ENCODE data around the gene CPNE5. TPM values are rescaled to one million over a fixed set of nuclear protein-coding genes. Genes with fewer than 3 reads are reported as not detected.

CPNE5 gene
- total RNA-seq, 3 donors from 2014 or later, result 0.26 to 0.52 (median 0.28) TPM

DNA sequence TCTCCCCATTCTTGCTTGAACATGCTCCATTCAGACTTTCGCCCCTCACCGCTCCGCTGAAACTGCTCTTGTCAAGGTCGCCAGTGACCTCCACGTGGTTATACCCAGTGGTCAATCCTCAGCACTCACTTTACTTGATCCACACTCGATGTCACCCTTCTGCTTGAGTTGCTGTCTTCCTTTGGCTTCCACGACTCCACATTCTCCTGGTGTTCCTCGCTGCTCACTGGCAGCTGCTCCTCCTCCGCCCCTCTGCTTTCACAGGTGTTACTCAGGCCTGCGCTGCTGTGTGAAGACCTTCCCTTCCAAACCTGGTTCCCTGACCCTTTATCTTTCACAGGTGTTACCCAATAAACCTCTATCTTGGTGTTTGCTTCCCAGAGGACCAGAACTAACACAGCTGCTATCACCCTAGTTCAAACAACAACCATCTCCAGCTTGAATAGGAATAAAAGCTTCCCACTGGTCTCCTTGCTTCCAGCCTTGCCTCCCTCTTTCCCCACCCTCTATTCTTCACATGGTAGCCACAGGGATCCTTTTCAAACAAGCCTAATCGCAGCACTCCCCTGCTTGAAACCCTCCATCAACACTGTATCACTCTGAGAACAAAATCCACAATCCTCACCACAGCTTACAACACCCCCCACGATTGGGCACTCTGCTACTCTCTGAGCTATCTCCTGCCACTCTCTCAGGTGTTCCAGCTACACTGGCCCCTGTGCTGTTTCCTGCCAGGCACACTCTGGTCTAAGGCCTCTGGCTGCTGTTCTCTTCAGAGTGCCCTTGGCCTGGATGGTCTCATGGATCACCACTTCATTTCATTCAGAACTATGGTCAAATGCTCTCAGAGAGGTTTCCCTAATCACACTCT, 24.7 kb upstream of the CPNE5 start:
- H3K4me1 Mint-ChIP-seq (ENCODE audit: low read depth), result peaks cover 41% of the 10 kb centered on the region
- no peaks in the 10 kb centered on the region for H3K9me3 Mint-ChIP-seq
- no peaks in the 10 kb centered on the region for H3K27me3 Mint-ChIP-seq (ENCODE audit: low read depth)
- H3K4me3 Mint-ChIP-seq, result no peak overlapping the region
- peaks cover 55% of the 10 kb centered on the region for H3K36me3 Mint-ChIP-seq (ENCODE audit: insufficient read depth)
- ATAC-seq (no peak), DNase-seq (no peak)

DNA sequence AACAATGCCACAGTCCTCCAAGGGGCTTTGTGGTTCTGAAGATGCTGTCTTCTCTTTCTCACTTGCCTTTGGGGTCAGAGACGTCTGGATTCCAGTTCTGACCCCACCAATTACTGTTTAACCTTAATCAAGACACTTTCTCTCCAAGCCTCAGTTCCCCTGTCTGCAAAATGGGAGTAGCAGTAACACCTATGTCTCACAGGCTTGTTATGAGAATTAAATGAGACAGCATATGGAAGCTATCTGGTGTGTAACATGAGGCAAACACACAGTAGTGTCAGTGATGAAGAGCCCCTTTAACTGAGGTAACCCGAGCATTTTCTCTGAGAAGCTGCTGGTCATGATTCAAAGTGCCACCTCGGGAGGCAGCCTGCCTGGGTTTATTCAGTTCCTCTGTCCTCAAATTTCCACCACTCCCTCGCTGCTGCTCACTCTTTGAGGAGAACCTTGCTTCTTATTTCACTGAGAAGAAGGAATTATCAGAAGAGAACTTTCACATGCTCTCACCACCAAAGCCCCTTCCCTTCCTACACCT, 23.7 kb upstream of the CPNE5 start:
- peaks cover 56% of the 10 kb centered on the region for H3K36me3 Mint-ChIP-seq (ENCODE audit: insufficient read depth)
- ATAC-seq (no peak), DNase-seq (no peak)
- H3K4me1 Mint-ChIP-seq (ENCODE audit: low read depth), result peaks cover 38% of the 10 kb centered on the region
- H3K27me3 Mint-ChIP-seq (ENCODE audit: low read depth), result no peaks in the 10 kb centered on the region
- no peaks in the 10 kb centered on the region for H3K9me3 Mint-ChIP-seq
- no peak overlapping the region for H3K4me3 Mint-ChIP-seq

DNA sequence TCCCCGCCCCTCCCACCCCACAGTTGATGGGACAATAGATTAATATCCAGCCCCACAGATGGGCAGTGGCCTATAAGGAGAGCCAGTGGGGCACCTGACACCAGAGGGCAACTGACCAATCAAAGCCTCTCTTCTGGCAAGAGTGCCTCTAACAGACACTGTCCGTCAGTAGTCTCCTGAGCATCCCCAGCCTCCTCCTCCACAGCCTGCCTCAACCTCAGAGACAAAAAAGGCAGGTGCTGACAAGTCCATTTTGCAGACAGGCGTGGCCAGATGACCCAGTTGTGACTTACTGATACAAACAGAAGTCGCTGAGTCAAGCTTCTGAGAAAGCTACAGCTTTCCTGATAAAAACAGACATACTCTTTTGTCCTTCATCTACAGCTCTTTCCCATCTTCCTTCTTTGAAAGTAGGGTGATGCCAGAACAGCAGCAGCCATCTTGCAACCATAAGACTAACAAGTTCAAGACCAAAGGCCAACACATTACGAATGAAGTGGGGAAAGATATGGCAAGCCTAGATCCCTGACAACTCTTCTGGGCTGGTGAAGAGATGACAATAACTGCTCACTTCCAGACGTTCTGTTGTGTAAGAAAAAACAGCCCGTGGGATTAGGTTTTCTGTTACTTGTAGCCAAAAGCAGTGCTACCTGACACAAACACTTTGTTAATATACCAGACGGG, 23.1 kb upstream of the CPNE5 start:
- H3K4me3 Mint-ChIP-seq, result no peak overlapping the region
- DNase-seq, result no peak
- H3K4me1 Mint-ChIP-seq (ENCODE audit: low read depth), result peaks cover 32% of the 10 kb centered on the region
- no peaks in the 10 kb centered on the region for H3K9me3 Mint-ChIP-seq
- H3K36me3 Mint-ChIP-seq (ENCODE audit: insufficient read depth), result peaks cover 50% of the 10 kb centered on the region
- ATAC-seq, result no peak
- no peaks in the 10 kb centered on the region for H3K27me3 Mint-ChIP-seq (ENCODE audit: low read depth)

DNA sequence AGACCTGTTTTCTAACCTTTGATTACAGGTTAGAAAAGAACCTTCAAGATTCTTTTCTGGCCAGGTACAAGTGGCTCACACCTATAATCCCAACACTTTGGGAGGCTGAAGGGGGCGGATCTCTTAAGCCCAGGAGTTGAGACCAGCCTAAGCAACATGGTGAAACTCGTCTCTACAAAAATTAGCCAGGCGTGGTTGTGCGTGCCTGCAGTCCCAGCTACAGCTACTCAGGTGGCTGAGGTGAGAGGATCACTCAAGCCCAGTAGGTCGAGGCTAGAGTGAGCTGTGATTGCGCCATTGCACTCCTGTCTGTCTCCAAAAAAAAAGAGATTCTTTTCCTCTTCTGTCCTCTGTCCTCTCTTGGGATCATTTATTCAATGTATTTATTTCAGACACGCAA, 20.9 kb upstream of the CPNE5 start:
- Mint-ChIP-seq H3K9me3 (no peaks in the 10 kb centered on the region), H3K36me3 (ENCODE audit: insufficient read depth) (peaks cover 48% of the 10 kb centered on the region), H3K4me3 (no peak overlapping the region), H3K4me1 (ENCODE audit: low read depth) (peaks cover 13% of the 10 kb centered on the region), H3K27me3 (ENCODE audit: low read depth) (no peaks in the 10 kb centered on the region)
- ATAC-seq (no peak), DNase-seq (no peak)

DNA sequence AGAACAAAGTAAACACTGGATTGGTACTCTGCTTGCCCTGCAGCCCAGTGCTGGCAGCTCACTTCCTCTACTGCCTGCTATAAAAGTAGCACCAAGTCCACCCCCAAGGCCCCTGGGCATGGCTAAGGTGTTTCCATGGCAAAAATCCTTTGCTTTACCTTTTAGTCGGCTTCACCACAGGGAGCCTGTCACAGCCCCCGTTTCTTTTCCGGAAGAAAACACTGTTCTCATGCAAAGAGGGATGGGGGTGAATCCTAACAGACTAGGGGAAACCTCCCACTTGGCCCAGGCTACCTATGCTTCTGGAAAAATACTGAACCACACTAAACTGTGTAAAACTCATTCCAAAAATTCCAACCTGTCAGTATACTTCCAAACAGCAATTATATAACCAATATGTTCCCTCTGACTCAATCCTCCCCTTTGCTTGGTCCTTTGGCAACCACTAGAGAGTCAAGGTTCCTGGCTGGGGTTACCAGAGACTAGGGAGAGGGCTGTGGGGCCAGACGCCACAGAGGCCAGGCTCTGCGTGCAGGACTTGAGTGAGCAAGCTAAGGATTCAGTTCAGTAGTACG, 19.2 kb upstream of the CPNE5 start:
- peaks cover 47% of the 10 kb centered on the region for H3K36me3 Mint-ChIP-seq (ENCODE audit: insufficient read depth)
- DNase-seq (no peak), ATAC-seq (no peak)
- H3K4me3 Mint-ChIP-seq, result no peak overlapping the region
- no peaks in the 10 kb centered on the region for H3K9me3 Mint-ChIP-seq
- no peaks in the 10 kb centered on the region for H3K27me3 Mint-ChIP-seq (ENCODE audit: low read depth)
- H3K4me1 Mint-ChIP-seq (ENCODE audit: low read depth), result peaks cover 5% of the 10 kb centered on the region

DNA sequence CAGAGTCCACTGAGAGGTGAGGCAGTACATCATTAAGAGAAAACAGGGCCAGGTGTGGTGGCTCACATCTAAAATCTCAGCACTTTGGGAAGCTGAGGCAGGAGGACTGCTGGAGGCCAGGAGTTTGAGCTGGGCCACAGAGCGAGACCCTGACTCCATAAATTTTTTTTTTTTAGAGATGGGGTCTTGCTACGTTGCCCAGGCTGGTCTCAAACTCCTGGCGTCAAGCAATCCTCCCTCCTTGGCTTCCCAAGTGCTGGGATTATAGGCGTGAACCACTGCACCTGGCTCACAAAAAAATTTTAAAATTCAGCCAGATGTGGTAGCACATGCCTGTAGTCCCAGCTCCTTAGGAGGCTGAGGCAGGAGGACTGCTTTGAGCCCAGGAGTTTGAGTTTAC, 18.1 kb upstream of the CPNE5 start:
- no peaks in the 10 kb centered on the region for H3K9me3 Mint-ChIP-seq

DNA sequence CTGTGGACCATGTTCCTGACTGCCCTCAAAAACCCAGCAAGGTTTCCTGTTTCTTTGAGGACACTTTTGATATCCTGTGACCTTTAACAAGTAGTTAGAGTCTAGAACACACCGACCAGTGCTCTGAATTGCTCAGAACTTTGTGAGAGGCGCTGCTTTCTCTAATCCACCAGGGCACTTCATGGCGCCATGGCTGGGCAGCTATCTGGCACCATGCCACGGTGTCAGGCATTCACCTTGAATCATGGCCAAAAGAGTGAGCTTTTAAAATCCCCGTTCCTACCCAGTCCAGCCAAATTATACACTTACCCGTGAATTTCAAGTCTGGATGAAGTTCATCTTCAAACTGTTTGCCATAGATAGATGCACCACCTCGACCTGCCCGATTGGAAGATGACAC, 17.0 kb upstream of the CPNE5 start:
- H3K36me3 Mint-ChIP-seq (ENCODE audit: insufficient read depth), result peaks cover 55% of the 10 kb centered on the region
- no peak for ATAC-seq

More for the DNA sequence above, 18.1 kb upstream of the CPNE5 start:
- ATAC-seq (no peak), DNase-seq (no peak)
- no peaks in the 10 kb centered on the region for H3K4me1 Mint-ChIP-seq (ENCODE audit: low read depth)
- no peak overlapping the region for H3K4me3 Mint-ChIP-seq
- no peaks in the 10 kb centered on the region for H3K27me3 Mint-ChIP-seq (ENCODE audit: low read depth)
- H3K36me3 Mint-ChIP-seq (ENCODE audit: insufficient read depth), result peaks cover 47% of the 10 kb centered on the region

DNA sequence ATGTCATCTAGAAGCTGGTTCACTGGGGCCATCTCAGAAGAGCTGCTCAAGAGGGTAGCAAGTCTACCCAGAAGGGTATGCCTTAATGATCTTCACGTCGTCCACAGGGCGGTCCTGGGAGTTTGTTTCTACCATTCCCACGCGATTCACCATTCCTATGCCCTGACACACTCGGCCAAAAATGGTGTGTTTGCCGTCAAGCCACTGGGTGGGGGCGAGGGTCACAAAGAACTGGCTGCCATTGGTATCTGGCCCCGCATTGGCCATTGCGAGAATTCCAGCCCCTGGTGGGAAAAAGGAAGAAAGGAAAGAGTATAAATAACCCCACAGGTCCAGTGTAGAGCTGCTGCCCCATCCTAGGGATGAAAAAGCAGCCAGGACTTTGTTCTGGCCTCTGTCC, 16.5 kb upstream of the CPNE5 start:
- H3K4me1 Mint-ChIP-seq (ENCODE audit: low read depth), result no peaks in the 10 kb centered on the region
- no peaks in the 10 kb centered on the region for H3K27me3 Mint-ChIP-seq (ENCODE audit: low read depth)
- no peak for ATAC-seq
- DNase-seq, result no peak
- H3K4me3 Mint-ChIP-seq, result no peak overlapping the region
- H3K9me3 Mint-ChIP-seq, result peaks cover 4% of the 10 kb centered on the region
- H3K36me3 Mint-ChIP-seq (ENCODE audit: insufficient read depth), result peaks cover 59% of the 10 kb centered on the region

More for the DNA sequence above, 17.0 kb upstream of the CPNE5 start:
- no peaks in the 10 kb centered on the region for H3K27me3 Mint-ChIP-seq (ENCODE audit: low read depth)
- H3K4me1 Mint-ChIP-seq (ENCODE audit: low read depth), result no peaks in the 10 kb centered on the region
- DNase-seq, result no peak
- H3K4me3 Mint-ChIP-seq, result no peak overlapping the region
- no peaks in the 10 kb centered on the region for H3K9me3 Mint-ChIP-seq

DNA sequence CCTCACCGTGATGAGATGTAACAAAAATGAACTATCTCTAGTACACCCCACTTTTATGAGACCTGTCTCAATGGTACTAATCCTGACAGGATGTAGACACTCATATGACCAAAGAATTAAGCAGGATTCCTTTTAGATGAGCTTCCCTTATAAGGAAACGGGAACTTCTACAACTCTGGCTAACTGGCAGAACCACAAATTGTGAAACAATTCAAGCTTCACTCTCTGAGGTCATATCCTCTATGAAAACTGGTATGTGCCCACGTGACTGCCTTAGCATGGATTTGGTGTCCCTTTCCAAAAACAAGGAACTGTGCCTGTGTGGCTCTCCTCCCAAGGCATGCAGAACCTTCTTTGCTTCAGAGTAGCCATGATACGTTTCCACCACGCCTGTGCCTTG, 14.1 kb upstream of the CPNE5 start:
- DNase-seq, result no peak
- Mint-ChIP-seq H3K36me3 (ENCODE audit: insufficient read depth) (peaks cover 60% of the 10 kb centered on the region), H3K4me1 (ENCODE audit: low read depth) (peaks cover 2% of the 10 kb centered on the region), H3K27me3 (ENCODE audit: low read depth) (peaks cover 1% of the 10 kb centered on the region), H3K9me3 (peaks cover 10% of the 10 kb centered on the region), H3K4me3 (no peak overlapping the region)
- no peak for ATAC-seq

DNA sequence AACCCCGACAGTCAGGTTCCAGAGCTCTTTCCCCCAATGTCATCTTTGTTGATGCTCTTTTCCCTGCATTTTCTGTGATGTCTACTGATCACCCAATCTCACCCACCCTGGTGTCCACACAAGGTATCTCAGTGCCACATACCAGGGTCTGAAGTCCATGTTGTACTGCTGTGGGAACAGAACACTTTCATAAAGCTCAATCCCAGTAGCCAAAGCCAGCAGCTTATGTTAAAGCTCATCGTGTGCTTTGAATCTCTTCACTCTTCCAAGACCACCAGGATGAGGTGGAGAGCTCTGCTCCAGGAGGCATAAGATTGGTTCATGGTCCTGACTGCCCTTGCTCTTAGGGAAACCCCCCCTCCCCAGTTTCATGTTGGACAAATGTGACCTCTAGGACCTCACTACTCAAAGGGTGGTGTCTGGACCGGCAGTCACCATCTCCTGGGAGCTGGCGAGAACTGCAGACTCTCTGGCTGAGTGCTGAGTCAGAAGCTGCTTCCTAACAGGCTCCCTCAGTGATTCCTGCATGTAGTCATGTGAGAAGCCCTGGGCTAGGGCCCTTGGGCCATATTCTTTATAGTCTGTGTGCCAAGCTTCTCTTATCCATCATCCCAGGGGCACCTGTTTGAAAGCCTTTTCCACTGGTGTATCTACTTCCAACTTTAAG, 13.4 kb upstream of the CPNE5 start:
- ATAC-seq, result no peak
- Mint-ChIP-seq H3K36me3 (ENCODE audit: insufficient read depth) (peaks cover 59% of the 10 kb centered on the region), H3K27me3 (ENCODE audit: low read depth) (peaks cover 1% of the 10 kb centered on the region), H3K9me3 (peaks cover 10% of the 10 kb centered on the region), H3K4me1 (ENCODE audit: low read depth) (peaks cover 2% of the 10 kb centered on the region), H3K4me3 (no peak overlapping the region)
- no peak for DNase-seq

DNA sequence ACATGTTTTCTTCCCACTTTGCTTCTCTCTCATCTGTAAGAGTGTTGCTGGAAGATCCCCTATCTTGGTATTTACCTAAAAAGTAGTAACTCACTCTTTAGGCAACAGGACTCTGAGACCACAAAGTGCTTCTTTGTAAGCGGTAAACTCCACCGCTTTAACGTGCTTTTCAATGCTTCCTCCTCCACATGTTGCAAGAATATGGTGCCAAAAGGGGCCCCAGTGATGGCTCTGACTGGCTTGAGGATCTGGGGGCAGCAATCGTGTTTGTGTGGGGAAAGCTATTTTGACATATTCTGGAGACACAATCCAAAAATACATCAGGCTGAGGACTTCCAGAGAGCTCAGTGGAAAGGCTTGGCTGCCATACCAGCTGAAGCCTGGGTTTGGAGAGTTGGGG, 12.4 kb upstream of the CPNE5 start:
- ATAC-seq (no peak), DNase-seq (no peak)
- peaks cover 2% of the 10 kb centered on the region for H3K4me1 Mint-ChIP-seq (ENCODE audit: low read depth)
- peaks cover 57% of the 10 kb centered on the region for H3K36me3 Mint-ChIP-seq (ENCODE audit: insufficient read depth)
- peaks cover 10% of the 10 kb centered on the region for H3K9me3 Mint-ChIP-seq
- H3K4me3 Mint-ChIP-seq, result no peak overlapping the region
- peaks cover 1% of the 10 kb centered on the region for H3K27me3 Mint-ChIP-seq (ENCODE audit: low read depth)

DNA sequence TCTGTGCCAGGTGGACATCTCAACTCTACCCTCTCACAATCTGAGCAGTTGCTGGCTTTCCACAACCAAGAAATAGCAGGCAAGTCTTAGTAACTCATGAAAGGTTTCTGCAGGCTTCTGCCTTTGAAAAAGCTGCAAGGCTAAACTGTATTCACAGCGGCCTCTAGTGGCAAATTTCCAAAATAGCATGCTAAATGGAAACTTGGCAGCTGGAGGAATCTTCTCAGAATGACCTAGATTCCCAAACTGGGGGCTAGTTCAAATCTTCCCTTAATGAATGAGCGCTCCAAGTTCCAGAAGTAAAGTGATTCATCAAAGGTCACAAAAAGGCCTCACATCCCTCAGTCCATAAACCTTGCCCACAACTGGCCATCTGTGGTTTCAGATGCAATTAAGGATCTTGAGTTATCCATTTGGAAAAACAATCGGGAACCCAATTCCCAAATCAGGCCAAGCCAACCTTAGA, 11.9 kb upstream of the CPNE5 start:
- H3K27me3 Mint-ChIP-seq (ENCODE audit: low read depth), result peaks cover 1% of the 10 kb centered on the region
- H3K36me3 Mint-ChIP-seq (ENCODE audit: insufficient read depth), result peaks cover 54% of the 10 kb centered on the region
- peaks cover 10% of the 10 kb centered on the region for H3K9me3 Mint-ChIP-seq
- H3K4me1 Mint-ChIP-seq (ENCODE audit: low read depth), result peaks cover 2% of the 10 kb centered on the region
- no peak overlapping the region for H3K4me3 Mint-ChIP-seq
- ATAC-seq (no peak), DNase-seq (peak; percentile 13)

DNA sequence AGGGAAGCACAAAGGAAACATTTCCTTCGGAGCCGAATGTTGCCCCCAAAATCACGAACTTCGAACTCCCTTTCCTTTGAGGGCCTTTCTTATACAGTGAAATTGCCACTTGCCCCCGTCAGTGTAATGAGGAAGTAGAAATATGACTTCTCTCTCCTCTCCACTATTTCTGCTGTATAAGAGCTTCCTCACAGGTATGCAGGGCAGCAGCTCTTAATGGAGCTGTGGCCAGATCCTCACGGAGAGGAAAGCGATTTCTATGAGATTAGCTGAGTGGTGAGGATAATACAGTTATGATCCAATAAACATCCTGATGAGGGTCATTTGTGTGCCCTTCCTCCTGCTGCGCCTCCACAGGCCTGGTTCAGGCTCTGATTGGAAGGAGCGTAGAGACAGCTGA, 10.8 kb upstream of the CPNE5 start:
- no peak for ATAC-seq

More for the DNA sequence above, 10.8 kb upstream of the CPNE5 start:
- Mint-ChIP-seq H3K4me3 (no peak overlapping the region), H3K36me3 (ENCODE audit: insufficient read depth) (peaks cover 44% of the 10 kb centered on the region), H3K9me3 (peaks cover 10% of the 10 kb centered on the region), H3K4me1 (ENCODE audit: low read depth) (peaks cover 2% of the 10 kb centered on the region), H3K27me3 (ENCODE audit: low read depth) (peaks cover 1% of the 10 kb centered on the region)
- no peak for DNase-seq

Data from activated T-cell treated with anti-CD3 and anti-CD28 coated beads, Interleukin-2, amount 50 U/mL, for 4 hours (primary cell).